ENCODE data around the gene RAD18. TPM values are rescaled to one million over a fixed set of nuclear protein-coding genes. Genes with fewer than 3 reads are reported as not detected.
A peak's percentile ranks its signal among the peaks of the same experiment; 100 is the strongest.

Gene RAD18
- total RNA-seq, 1 donor: 28.1 TPM

DNA sequence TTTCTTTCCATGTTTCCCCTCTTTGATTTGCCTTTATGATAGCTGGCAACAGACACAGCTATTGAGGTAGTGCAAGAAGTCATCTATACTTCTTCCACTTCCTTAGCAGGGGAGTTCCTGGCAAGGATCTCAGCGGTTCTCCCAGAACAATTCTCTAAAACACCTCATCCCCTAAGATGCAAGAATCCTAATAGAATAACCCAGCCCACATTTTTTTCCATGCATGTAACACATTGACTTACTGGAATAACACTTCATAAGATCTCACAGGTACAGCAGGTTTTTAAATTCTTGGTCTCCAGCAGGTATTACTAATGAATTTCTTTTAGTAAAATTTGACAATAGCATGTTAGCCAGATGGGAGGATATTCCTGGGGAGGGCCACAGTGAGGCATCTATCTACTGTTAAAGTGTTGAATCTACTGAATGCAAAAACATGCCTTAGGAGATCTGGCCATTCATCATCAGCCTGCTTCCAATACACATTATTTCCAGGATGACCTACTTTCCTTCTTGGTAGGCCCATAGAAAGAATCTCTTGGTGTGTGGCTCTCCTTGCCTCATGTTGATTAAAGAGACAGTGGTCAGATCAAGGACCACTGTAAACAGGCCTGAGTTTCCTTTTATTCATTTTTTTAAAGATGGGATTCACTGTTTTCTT, 78.5 kb downstream of the RAD18 start:
- H3K4me3 ChIP-seq (ENCODE audit: low read depth, low read length): no peak overlapping the region
- DNase-seq (ENCODE audit: low read depth): no peak
- TF ChIP-seq, protein P1, sequence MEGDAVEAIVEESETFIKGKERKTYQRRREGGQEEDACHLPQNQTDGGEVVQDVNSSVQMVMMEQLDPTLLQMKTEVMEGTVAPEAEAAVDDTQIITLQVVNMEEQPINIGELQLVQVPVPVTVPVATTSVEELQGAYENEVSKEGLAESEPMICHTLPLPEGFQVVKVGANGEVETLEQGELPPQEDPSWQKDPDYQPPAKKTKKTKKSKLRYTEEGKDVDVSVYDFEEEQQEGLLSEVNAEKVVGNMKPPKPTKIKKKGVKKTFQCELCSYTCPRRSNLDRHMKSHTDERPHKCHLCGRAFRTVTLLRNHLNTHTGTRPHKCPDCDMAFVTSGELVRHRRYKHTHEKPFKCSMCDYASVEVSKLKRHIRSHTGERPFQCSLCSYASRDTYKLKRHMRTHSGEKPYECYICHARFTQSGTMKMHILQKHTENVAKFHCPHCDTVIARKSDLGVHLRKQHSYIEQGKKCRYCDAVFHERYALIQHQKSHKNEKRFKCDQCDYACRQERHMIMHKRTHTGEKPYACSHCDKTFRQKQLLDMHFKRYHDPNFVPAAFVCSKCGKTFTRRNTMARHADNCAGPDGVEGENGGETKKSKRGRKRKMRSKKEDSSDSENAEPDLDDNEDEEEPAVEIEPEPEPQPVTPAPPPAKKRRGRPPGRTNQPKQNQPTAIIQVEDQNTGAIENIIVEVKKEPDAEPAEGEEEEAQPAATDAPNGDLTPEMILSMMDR (IDR thresholded peaks at IDR 0.05; ENCODE audit: insufficient read depth, low read length): no peak

DNA sequence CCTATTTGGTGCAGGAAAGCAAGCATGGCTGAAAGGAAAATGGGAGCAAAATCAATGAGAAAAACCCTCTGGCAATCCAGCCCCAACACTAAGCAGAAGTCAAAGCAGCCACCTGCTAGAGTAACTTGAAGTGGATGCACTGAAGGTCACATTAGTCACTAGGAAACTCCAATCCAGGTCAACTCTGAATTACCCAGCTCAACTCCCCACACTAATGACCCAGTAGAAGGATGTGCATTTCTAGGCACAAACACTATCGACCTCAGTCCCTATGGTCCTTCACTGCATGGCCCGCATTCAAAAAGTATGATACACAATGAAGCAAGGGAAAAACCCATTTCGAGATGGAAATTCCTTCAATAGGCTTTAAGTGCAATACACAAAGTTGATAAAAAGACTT, 80.6 kb downstream of the RAD18 start:
- DNase-seq (ENCODE audit: low read depth): no peak
- no peak overlapping the region for H3K4me3 ChIP-seq (ENCODE audit: low read depth, low read length)
- TF ChIP-seq, protein P1 (IDR thresholded peaks at IDR 0.05; ENCODE audit: insufficient read depth, low read length): no peak

DNA sequence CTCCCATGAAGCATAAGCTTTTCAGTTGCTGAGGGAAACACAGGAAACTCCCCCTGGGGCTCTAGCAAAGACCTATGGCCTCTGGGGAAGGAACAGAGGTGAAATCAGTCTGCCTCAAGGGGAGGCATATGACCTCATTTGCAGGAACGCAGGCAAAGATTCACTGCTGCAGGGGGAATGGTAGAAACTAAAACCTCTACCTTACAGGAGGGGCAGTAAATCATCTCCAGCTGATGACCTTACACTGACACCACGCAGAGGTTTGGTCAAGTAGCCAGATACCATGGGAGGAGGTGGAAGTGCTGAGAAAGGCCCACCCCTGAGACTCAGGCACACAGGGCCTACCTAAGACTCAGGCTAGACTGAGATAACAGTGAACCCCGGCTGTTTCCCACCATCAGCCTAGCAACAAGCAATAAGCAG, 81.1 kb downstream of the RAD18 start:
- TF ChIP-seq, protein P1 (IDR thresholded peaks at IDR 0.05; ENCODE audit: insufficient read depth, low read length): no peak
- DNase-seq (ENCODE audit: low read depth): no peak
- no peak overlapping the region for H3K4me3 ChIP-seq (ENCODE audit: low read depth, low read length)

DNA sequence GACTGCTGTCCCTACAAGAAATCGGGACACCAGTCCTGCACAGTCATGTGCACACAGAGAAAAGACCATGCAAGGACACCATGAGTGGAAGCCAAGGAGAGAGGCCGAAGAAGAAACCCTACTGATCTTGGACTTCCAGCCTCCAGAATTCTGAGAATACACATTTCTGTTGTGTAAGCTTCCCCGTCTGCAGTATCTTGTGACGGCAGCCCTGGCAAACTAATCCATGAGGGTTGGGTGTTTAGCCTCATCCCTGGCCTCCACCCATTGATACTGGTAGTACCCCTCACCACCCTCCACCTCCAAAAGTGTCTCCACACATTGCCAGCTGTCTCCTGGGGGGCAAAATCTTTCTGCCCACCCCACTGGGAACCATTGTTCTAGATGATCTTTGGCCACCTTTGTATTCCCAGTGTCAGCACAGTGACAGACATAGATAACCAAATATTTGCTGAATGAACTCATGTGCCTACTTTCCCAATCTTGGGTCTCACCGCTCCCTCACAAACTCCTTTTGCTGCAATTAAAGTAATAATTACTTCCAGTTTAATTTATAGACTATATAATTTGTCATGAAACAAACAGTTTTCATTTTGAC, 83.8 kb downstream of the RAD18 start:
- no peak for DNase-seq (ENCODE audit: low read depth)
- TF ChIP-seq, protein P1 (IDR thresholded peaks at IDR 0.05; ENCODE audit: insufficient read depth, low read length): no peak

DNA sequence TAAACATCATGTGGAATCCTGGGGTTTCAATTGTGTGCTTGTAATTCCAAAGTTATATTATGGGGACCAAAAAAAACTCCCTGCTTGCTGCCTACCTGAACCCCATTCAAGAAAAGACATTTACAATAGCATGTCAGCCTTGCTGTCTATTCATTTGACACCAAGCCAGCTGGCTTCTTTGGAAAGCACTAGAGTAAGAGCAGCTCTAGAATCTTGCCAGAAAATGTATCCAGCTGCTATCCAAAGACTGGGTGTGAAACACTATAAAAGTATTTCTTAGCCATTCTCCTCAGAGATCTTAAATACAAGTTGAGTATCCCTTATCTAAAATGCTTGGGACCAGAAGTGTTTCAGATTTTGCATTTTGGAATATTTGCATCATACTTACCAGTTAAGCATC, 87.4 kb downstream of the RAD18 start:
- TF ChIP-seq, protein P1 (IDR thresholded peaks at IDR 0.05; ENCODE audit: insufficient read depth, low read length): no peak
- H3K4me3 ChIP-seq (ENCODE audit: low read depth, low read length): no peak overlapping the region
- DNase-seq (ENCODE audit: low read depth): peak; percentile 93

More for the DNA sequence above, 83.8 kb downstream of the RAD18 start:
- H3K4me3 ChIP-seq (ENCODE audit: low read depth, low read length): no peak overlapping the region

DNA sequence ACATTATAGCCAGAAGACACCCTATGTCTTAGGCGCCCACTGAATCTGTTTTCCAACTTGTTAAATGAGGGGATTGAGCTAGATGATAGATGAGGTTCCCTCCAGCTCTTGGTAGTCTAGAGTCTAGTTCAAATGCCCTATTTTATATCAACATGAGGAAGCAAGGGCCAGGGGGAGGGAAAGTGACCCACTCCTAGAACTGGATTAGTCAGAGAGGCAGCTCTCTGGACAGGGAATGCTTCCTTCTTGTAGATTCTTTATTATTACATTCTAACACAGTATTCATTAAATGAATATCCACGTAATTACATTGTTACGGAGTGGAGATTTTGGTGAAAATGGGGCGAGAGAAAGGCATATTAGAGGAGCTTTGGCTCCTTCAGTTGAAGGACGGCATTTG, 89.5 kb downstream of the RAD18 start:
- no peak overlapping the region for H3K4me3 ChIP-seq (ENCODE audit: low read depth, low read length)
- no peak for DNase-seq (ENCODE audit: low read depth)
- TF ChIP-seq, protein P1 (IDR thresholded peaks at IDR 0.05; ENCODE audit: insufficient read depth, low read length): no peak
